T-helper 22 cell (primary cell): ENCODE results near the gene SEMA3G.

Source experiments
- DNase-seq: peaks from one replicate; pipeline ENCODE4 v3.0.0-alpha.2; 2020; ENCODE audit warnings: low read depth

Gene SEMA3G

GRCh38 chr3:52444860-52445793, at the start of gene SEMA3G:
Gene SEMA3G, minus strand, starts transcription at chr3:52445103. Its CDS starts 76 bp downstream, at chr3:52445027.
- DNase-seq = peak; percentile 63

DNA sequence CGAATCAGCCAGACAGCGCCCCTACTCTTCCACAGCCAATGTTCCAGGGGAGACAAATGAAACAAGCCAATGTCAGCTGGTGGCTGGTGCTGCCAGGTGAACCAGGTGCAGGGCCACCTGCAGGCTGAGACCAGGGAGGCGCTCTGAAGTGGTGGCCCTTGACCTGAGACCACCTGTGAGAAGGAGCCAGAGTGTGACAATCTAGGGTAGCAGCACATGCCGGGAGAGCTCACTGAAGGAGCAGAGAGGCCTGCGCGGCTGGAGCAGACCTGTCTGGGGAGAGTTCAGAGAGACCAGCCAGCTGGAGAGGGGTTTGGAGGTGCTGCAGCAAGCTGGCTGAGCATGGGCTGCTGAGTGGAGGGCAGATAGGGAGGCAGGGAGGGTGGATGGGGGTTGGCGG, 49.5 kb upstream of the SEMA3G start:
- DNase-seq = no peak

- no peak for DNase-seq
These were observed 48.5 kb upstream of the SEMA3G start for GRCh38 chr3:52493232-52494017.

- no peak for DNase-seq
These were observed 47.2 kb upstream of the SEMA3G start for GRCh38 chr3:52492059-52492458.

- DNase-seq = no peak
These were observed 46.1 kb upstream of the SEMA3G start for GRCh38 chr3:52490939-52491526.

DNA sequence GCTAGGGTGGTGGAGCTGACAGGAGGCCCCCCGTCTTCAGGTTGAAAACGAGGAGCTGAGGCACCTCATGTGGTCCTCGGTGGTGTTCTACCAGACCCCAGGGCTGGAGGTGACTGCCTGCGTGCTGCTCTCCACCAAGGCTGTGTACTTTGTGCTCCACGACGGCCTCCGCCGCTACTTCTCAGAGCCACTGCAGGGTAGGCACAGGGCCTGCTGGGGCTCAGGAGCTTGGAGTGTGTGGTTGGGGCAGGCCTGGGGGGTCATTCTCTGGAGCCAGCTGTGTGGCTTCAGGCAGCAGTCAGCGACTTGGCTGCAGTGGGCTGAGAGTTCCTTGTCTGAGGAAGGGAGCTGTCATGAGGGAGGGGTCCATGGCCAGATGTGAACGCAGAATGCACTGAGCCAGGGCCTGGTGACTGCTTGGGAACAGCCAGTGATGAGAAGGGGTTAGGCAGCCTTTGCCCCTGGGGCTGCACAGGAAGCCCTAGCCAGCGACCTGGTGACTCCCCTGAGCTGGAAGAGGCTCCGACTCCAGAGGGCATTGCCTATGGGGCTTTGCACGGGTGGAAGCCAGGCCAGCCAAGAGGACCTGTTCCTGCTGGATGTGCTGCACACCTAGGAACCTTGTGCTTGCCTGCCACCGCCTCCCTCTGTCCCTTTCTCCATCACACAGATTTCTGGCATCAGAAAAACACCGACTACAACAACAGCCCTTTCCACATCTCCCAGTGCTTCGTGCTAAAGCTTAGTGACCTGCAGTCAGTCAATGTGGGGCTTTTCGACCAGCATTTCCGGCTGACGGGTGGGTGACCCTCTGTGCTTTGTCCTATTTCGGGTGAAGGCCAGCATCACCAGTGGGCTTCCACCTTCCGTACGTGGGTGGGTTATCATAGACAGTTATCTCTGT, 45.4 kb upstream of the SEMA3G start:
- DNase-seq = no peak

GRCh38 chr3:52489453-52489852, 44.5 kb upstream of the SEMA3G start:
- DNase-seq = no peak

DNA sequence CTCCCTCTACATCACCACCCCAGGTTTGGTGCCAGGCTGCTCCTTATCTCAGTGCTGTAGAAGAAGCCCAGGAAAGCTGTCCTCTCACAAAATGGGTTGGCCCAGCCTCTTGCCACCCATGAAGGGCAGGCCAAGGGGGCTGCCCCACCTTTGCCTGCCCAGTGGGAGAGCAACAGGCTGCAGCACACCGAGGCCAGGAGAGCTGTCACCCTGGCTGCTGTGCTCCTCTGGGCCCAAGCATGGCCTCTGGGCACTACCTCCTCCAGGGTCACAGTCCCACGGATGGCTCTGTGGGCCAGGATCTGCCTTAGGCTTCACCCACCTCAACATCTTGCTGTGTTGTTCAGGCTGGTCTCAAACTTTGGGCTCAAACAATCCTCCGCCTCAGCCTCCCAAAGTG, 43.8 kb upstream of the SEMA3G start:
- DNase-seq = no peak

DNA sequence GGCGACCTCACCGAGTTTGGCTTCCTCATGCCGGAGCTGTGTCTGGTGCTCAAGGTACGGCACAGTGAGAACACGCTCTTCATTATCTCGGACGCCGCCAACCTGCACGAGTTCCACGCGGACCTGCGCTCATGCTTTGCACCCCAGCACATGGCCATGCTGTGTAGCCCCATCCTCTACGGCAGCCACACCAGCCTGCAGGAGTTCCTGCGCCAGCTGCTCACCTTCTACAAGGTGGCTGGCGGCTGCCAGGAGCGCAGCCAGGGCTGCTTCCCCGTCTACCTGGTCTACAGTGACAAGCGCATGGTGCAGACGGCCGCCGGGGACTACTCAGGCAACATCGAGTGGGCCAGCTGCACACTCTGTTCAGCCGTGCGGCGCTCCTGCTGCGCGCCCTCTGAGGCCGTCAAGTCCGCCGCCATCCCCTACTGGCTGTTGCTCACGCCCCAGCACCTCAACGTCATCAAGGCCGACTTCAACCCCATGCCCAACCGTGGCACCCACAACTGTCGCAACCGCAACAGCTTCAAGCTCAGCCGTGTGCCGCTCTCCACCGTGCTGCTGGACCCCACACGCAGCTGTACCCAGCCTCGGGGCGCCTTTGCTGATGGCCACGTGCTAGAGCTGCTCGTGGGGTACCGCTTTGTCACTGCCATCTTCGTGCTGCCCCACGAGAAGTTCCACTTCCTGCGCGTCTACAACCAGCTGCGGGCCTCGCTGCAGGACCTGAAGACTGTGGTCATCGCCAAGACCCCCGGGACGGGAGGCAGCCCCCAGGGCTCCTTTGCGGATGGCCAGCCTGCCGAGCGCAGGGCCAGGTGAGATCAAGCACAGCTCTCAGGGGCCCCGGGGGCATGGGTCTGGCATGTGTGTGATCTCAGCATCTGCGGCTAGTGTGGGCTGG, 43.1 kb upstream of the SEMA3G start:
- DNase-seq = no peak

GRCh38 chr3:52487050-52487787, 42.3 kb upstream of the SEMA3G start:
- DNase-seq = no peak

- no peak for DNase-seq
These were observed 40.0 kb upstream of the SEMA3G start for GRCh38 chr3:52484680-52485461.

GRCh38 chr3:52483577-52484381, 38.9 kb upstream of the SEMA3G start:
- no peak for DNase-seq

DNA sequence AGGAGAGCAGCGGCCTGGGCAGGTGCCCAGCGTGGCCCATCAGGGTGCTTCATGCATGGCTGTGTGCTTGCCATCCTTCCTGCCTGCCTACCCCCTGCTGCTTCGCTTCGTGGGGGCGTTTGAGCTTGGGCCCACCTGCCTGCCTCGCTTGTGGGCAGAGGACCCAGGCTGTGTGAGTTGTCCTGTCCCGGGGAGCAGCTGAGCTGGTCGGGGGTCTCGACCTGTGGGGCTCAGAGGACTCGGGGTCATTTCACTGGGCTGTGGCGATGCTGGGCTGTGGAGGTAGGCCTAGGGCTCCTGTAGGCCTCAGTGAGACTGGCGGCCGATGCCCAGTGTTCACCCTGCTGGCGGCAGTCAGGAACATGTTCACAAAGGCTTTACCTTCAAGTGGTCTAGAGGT, 38.2 kb upstream of the SEMA3G start:
- DNase-seq = no peak

DNA sequence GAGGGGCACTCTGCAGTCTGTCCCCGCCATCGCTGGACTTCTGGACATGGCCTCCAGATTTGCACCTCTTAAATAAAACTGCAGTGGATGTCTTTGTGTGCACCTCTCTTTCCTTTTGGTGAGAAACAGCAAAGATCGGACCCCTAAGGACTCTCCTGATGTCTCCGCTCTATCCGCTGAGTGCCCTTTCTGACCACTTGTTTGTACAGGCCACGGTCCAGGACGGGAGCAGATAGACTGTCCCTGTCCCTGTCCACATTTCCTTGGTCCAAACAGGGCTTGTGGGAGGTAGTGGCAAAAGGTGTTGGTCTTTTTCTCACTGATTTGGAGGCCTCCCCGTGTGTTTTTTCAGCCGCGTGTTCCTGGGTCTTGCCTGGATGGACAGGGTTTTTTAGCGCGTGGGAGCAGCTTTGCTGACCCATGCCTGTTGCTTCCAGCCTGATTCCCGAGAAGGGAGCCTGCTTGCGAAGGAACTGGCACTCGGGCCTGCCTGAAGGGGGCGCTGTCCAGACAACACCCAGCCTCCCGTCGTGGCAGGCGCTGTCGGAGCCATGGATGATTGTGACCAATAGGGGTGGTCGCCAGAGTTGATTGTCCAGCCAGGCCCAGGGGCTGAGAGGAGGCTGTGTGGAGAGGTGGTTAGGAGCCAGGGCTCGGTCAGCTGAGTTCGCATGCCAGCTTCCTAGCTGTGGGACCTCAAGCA, 37.1 kb upstream of the SEMA3G start:
- DNase-seq = no peak

DNA sequence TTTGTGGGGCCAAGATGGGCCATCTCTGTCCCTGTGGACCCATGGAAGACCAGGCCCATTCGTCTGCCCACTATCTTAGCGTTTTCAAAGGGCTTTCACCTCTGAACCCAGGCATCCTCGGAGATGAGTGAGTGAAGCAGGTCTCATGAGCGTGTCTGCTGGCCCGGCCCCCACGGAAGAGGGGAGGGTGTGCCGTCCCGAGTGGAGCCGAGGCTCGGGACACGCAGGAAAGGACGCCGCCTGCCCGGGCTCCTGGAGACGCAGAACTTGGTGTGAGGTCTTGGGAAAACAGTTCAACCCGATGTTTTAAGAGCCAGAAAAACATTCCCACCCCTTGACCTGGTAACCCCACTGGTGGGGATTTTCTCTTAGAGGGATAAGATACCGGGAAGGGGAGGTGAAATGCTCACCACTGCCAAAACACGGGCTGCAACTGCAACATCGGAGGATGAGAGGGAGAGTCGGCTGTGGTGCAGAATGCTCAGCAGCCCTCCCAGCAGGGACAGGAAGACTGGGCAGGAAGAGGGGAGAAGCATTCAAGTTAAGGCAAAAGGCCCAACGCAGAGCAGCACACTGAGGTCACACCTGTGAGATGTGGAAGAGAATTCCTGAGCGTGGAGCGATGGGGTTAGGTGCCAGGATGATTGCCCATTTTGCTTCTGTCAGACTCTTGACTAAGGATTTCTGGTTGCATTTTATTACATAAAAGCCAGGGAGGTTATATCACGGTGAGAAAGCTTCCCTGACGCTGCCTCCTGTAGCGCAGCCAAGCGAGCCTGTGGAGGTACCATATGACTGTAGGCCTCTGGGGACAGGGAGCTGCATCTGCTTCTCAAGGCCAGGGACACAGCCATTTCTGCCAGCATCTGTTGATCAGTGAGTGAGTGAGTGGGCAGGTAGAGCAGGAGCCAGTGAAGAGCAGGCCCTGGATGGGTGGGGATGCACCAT, 36.1 kb upstream of the SEMA3G start:
- no peak for DNase-seq

DNA sequence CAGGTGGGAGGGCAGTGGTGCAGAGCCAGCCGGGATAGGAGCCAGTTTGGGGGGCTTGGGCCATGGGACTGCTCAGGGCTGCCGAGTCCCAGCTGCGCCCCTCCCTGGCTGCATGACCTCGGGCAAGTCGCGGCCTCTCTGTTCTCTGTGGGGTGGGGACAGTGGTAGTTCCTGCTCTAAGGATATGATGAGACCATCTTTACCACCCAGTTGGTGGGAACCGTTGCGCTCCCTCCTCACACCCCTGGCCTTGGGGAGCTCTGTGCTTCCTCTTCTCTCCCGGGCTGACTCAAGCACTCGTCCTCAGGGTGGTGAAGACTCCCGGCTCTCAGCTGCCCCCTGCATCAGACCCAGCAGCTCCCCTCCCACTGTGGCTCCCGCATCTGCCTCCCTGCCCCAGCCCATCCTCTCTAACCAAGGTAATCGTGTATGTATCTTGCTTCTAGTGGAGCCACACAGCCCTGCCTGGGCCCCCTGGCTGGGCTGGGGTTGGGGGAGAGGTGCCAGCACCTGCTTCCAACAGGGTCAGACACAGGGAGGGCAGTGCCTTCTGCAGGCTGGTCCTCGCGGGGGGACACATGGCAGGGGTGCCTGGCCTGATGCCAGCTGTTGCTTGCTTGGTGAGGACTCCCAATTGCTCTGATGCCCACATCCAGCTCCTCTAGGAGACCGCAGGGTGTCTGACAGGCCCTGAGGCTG, 35.1 kb upstream of the SEMA3G start:
- DNase-seq = no peak
